Fibroblast of the conjunctiva (primary cell): ENCODE results near the gene CCDC188.
A peak's percentile ranks its signal among the peaks of the same experiment; 100 is the strongest.

Source experiments
- DNase-seq: peaks from one replicate; pipeline ENCODE4 v3.0.0-alpha.2; 2010; ENCODE audit warnings: low read depth

Gene CCDC188

GRCh38 chr22:20116951-20117632, 33.8 kb downstream of the CCDC188 start, which contains the start of gene TRMT2A:
TSS of gene TRMT2A (minus strand) at chr22:20117226. CDS start at chr22:20116906, 320 bp downstream.
- DNase-seq = peak; percentile 95

GRCh38 chr22:20116376-20116950, 34.4 kb downstream of the CCDC188 start:
- DNase-seq = no peak

- no peak for DNase-seq
Measured at GRCh38 chr22:20115691-20116375, 35.0 kb downstream of the CCDC188 start, which contains the start of gene RANBP1. TSS of gene RANBP1 (plus strand) at chr22:20116104. CDS start at chr22:20116185, 81 bp downstream.

GRCh38 chr22:20114506-20115475, 36.1 kb downstream of the CCDC188 start:
- DNase-seq = no peak

- no peak for DNase-seq
Measured at GRCh38 chr22:20113551-20114310, 37.1 kb downstream of the CCDC188 start.

GRCh38 chr22:20112623-20113511, 38.0 kb downstream of the CCDC188 start:
- DNase-seq = no peak

- DNase-seq = no peak
Measured at GRCh38 chr22:20111689-20112622, 38.9 kb downstream of the CCDC188 start.

GRCh38 chr22:20111045-20111688, 39.7 kb downstream of the CCDC188 start:
- DNase-seq = no peak

- no peak for DNase-seq
Measured at GRCh38 chr22:20110359-20110985, 40.4 kb downstream of the CCDC188 start.

- DNase-seq = no peak
Measured at GRCh38 chr22:20109411-20110358, 41.2 kb downstream of the CCDC188 start.

GRCh38 chr22:20108757-20109230, 42.1 kb downstream of the CCDC188 start:
- DNase-seq = no peak

GRCh38 chr22:20107951-20108756, 42.7 kb downstream of the CCDC188 start:
- DNase-seq = no peak

GRCh38 chr22:20107471-20107901, 43.4 kb downstream of the CCDC188 start:
- DNase-seq = no peak

- DNase-seq = no peak
Measured at GRCh38 chr22:20106849-20107237, 44.0 kb downstream of the CCDC188 start.

- no peak for DNase-seq
Measured at GRCh38 chr22:20106205-20106848, 44.5 kb downstream of the CCDC188 start.
